MM.1S (cell line): Measurements from ENCODE around the gene NRXN3.

Source experiments
- DNase-seq: peaks from one replicate; pipeline ENCODE4 v3.0.0-alpha.2; 2015
- H2AFZ ChIP-seq: fragments of 300-600 bp; sonication (generic); 2 replicates; pipeline ENCODE4 v1.6.0; 2016; ENCODE audit warnings: antibody characterized with exemption, low read length
- H3F3A ChIP-seq: fragments of 300-600 bp; sonication (generic); 2 replicates; pipeline ENCODE4 v1.6.1; 2016; ENCODE audit warnings: mild to moderate bottlenecking, antibody characterized with exemption, low read length, moderate library complexity, mixed read lengths; ENCODE audit not compliant: insufficient read depth
- H3K27ac ChIP-seq: fragments of 300-600 bp; sonication (generic); 2 replicates; pipeline ENCODE4 v1.5.1; 2016; ENCODE audit warnings: mild to moderate bottlenecking, low read length
- H3K27me3 ChIP-seq: fragments of 300-600 bp; sonication (generic); replicated peaks from 2 replicates; pipeline ENCODE4 v1.6.0; 2016; ENCODE audit warnings: low read length; ENCODE audit not compliant: insufficient read depth
- H3K36me3 ChIP-seq: fragments of 300-600 bp; sonication (generic); replicated peaks from 2 replicates; pipeline ENCODE4 v1.6.1; 2016; ENCODE audit warnings: mild to moderate bottlenecking, low read length, mixed read lengths; ENCODE audit not compliant: insufficient read depth
- H3K4me1 ChIP-seq: fragments of 300-600 bp; sonication (generic); 2 replicates; pipeline ENCODE4 v1.6.1; 2016; ENCODE audit warnings: low read length, mixed read lengths
- H3K4me2 ChIP-seq: fragments of 300-600 bp; sonication (generic); 2 replicates; pipeline ENCODE4 v1.6.0; 2016; ENCODE audit warnings: low read depth, low read length
- H3K4me3 ChIP-seq: fragments of 300-600 bp; sonication (generic); 2 replicates; pipeline ENCODE4 v1.5.1; 2016; ENCODE audit warnings: low read length, mixed read lengths
- H3K79me2 ChIP-seq: fragments of 300-600 bp; sonication (generic); 2 replicates; pipeline ENCODE4 v1.6.1; 2016; ENCODE audit warnings: mixed run types, low read length, mixed read lengths
- H3K9ac ChIP-seq: fragments of 300-600 bp; sonication (generic); 2 replicates; pipeline ENCODE4 v1.6.1; 2016; ENCODE audit warnings: low read length, mixed read lengths
- H3K9me2 ChIP-seq: fragments of 300-600 bp; sonication (generic); replicated peaks from 2 replicates; pipeline ENCODE4 v1.6.1; 2016; ENCODE audit warnings: mild to moderate bottlenecking, low read length, mixed read lengths; ENCODE audit not compliant: insufficient read depth
- H3K9me3 ChIP-seq: fragments of 300-600 bp; sonication (generic); replicated peaks from 2 replicates; pipeline ENCODE4 v1.6.1; 2016; ENCODE audit warnings: mild to moderate bottlenecking, low read length, mixed read lengths; ENCODE audit not compliant: insufficient read depth
- H4K20me1 ChIP-seq: fragments of 300-600 bp; sonication (generic); 2 replicates; pipeline ENCODE4 v1.6.1; 2016; ENCODE audit warnings: mild to moderate bottlenecking, low read length, moderate library complexity, mixed read lengths; ENCODE audit not compliant: insufficient read depth
- CTCF ChIP-seq: fragments of 300-600 bp; sonication (generic); IDR thresholded peaks from 2 replicates; pipeline ENCODE4 v1.5.1; 2016; ENCODE audit warnings: antibody characterized with exemption, low read length, mixed read lengths
- EZH2 ChIP-seq: fragments of 300-600 bp; sonication (generic); optimal IDR thresholded peaks from 2 replicates; pipeline ENCODE3; 2017; ENCODE audit warnings: low read depth, mild to moderate bottlenecking, antibody characterized with exemption, low read length, mixed read lengths
- EZH2phosphoT487 ChIP-seq: fragments of 300-600 bp; sonication (generic); IDR thresholded peaks from 2 replicates; pipeline ENCODE4 v1.6.1; 2018; ENCODE audit warnings: antibody characterized with exemption, low read length

NRXN3 gene

DNA sequence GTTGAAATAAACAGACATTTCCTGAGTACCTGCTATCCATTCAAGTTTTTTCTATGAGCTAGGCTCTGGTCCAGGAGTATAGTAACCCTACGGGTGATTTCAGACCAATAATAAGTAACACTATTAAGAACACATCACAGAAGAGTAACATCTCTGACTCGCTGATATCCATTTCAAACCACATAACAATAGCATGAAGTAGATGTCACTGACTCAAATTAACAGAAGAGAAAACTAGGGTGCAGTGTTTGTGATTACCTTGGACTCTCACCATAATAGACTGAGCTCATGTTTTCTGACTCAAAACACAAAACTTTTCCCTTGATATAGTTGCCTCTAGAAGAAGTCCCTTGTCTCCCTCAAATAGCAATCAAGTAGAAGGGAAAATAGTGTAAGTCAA lies 1618.2 kb downstream of the NRXN3 start:
- Histone ChIP-seq H3K4me3 (no peak overlapping the region), H3K4me1 (no peaks in the 10 kb centered on the region), H3K27ac (no peak overlapping the region), H3K36me3 (no peaks in the 10 kb centered on the region), H3K9me3 (no peaks in the 10 kb centered on the region), H2AFZ (no peak overlapping the region), H3K4me2 (no peak overlapping the region), H3K9me2 (no peaks in the 10 kb centered on the region), H3K27me3 (no peaks in the 10 kb centered on the region), H3K9ac (no peak overlapping the region), H3K79me2 (no peaks in the 10 kb centered on the region), H3F3A (no peaks in the 10 kb centered on the region), H4K20me1 (no peaks in the 10 kb centered on the region)
- DNase-seq = no peak
- TF ChIP-seq CTCF = no peak
- no peak for TF ChIP-seq EZH2phosphoT487
- TF ChIP-seq EZH2 = no peak

DNA sequence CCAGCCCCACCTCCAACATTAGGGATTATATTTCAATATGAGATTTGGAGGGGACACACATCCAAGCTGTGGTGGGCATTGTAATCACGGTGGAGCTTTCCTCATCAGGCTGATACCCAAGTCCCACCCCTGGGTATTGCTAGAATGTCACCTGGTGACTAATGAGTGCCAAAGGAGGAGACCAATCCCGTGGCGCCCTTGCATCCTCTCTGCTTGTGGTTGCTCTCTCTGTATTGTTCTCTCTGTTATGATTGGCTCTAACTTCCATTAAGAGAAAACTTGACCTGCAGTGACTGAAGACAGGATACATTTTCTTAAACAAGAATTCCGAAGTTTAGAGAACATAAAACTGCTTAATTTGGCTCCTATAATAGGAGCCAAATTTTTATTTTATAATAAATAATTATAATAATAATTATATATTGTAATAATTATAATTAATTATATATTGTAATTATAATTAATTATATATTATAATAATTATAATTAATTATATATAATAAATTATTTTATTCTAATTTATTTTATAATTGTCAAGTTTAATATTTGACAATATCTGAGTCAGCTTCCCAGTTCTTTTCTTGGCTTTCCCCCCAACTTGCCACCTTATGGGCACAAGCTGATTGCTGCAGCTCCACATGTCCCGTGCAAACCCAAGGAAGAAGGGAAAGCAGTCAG lies 1621.0 kb downstream of the NRXN3 start:
- Histone ChIP-seq H3K4me1 (no peaks in the 10 kb centered on the region), H3K9me3 (no peaks in the 10 kb centered on the region), H3K9me2 (no peaks in the 10 kb centered on the region), H4K20me1 (no peaks in the 10 kb centered on the region), H3K27ac (no peak overlapping the region), H3K4me2 (no peak overlapping the region), H3K36me3 (no peaks in the 10 kb centered on the region), H3F3A (no peaks in the 10 kb centered on the region), H2AFZ (no peak overlapping the region), H3K27me3 (no peaks in the 10 kb centered on the region), H3K9ac (no peak overlapping the region), H3K79me2 (no peaks in the 10 kb centered on the region), H3K4me3 (no peak overlapping the region)
- TF ChIP-seq CTCF (no peak), EZH2 (no peak), EZH2phosphoT487 (no peak)
- no peak for DNase-seq

GRCh38 chr14:79802093-79802492 lies 1631.9 kb downstream of the NRXN3 start:
- Histone ChIP-seq H3K4me2 (no peak overlapping the region), H3K9ac (no peak overlapping the region), H3K4me1 (no peaks in the 10 kb centered on the region), H3K27me3 (no peaks in the 10 kb centered on the region), H3K4me3 (no peak overlapping the region), H3K79me2 (no peaks in the 10 kb centered on the region), H2AFZ (no peak overlapping the region), H3K9me2 (no peaks in the 10 kb centered on the region), H4K20me1 (no peaks in the 10 kb centered on the region), H3K27ac (no peak overlapping the region), H3K9me3 (no peaks in the 10 kb centered on the region), H3K36me3 (no peaks in the 10 kb centered on the region), H3F3A (no peaks in the 10 kb centered on the region)
- no peak for DNase-seq
- TF ChIP-seq EZH2 (no peak), EZH2phosphoT487 (no peak), CTCF (no peak)
